K562 (cell line): ENCODE results near the gene KPNB1. TPM values are rescaled to one million over a fixed set of nuclear protein-coding genes. Genes with fewer than 3 reads are reported as not detected.
A peak's percentile ranks its signal among the peaks of the same experiment; 100 is the strongest.

Experiments
- ATAC-seq: fragments of 200-7000 bp; cut with Tn5 transposase; 3 replicates; pipeline ENCODE4 v1.9.1; 2020; ENCODE audit warnings: moderate library complexity
- BruUV-seq: library from RNA; stranded (reverse); fragments of 400-500 nt; replicated peaks from 2 replicates; lab custom pipeline; 2021; lab: Mats Ljungman, UMichigan
- CTCF ChIA-PET: fragments of 300-600 bp; formaldehyde crosslinking; extraction: SDS; loops from one replicate; lab custom pipeline; 2021; ENCODE audit warnings: low intra/inter-chr PET ratio; lab: Yijun Ruan, JAX
- POLR2A ChIA-PET: fragments of 300-600, 350-650 bp; sonication (Branson Sonifier 250); formaldehyde crosslinking; extraction: SDS; loops from one replicate; lab custom pipeline; 2021; ENCODE audit warnings: antibody characterized with exemption, inconsistent platforms; lab: Yijun Ruan, JAX
- DNase-seq, 4 experiments: peaks; one replicate each; pipeline versions ENCODE4 v3.0.0 to v3.0.0-alpha.2; 2011 to 2018; ENCODE audit warnings: low spot score in 3 of 4, mixed read lengths in 3 of 4; ENCODE audit errors: extremely low read depth in 1 of 4
- FAIRE-seq: peaks from 2 replicates; lab custom pipeline; 2011; peaks lifted over from hg19 to GRCh38; lab: Jason Lieb, UNC
- H2AFZ ChIP-seq: 2 replicates; pipeline ENCODE4 v1.6.0; 2011; ENCODE audit warnings: low read depth, low read length, control low read depth, inconsistent platforms
- H3K27ac ChIP-seq: fragments of 200-600 bp; 3 replicates; pipeline ENCODE4 v1.8.0; 2011; ENCODE audit warnings: low read depth, mild to moderate bottlenecking, control low read depth, inconsistent platforms, low read length, moderate library complexity, mixed read lengths; ENCODE audit errors: extremely low read depth
- H3K27me3 ChIP-seq, 2 experiments: fragments of 300-600 bp in 1 of 2; 2 replicates in 1 of 2; 3 replicates in 1 of 2; pipeline versions ENCODE4 v1.6.0 to v1.8.0; 2011; ENCODE audit warnings: inconsistent platforms in 2 of 2, low read length in 2 of 2, mild to moderate bottlenecking in 1 of 2, mixed read lengths in 1 of 2, moderate library complexity in 1 of 2; ENCODE audit not compliant: control insufficient read depth in 2 of 2, insufficient read depth in 2 of 2
- H3K36me3 ChIP-seq: fragments of 300-600 bp; 3 replicates; pipeline ENCODE4 v1.8.0; 2011; ENCODE audit warnings: mild to moderate bottlenecking, low read length, inconsistent platforms; ENCODE audit not compliant: control insufficient read depth, insufficient read depth
- H3K4me1 ChIP-seq, 2 experiments: fragments of 200-600 bp in 1 of 2; replicated peaks in 1 of 2; 2 replicates in 1 of 2; 3 replicates in 1 of 2; pipeline versions ENCODE4 v1.5.1 to v1.8.0; 2011; ENCODE audit warnings: inconsistent platforms in 2 of 2, low read length in 2 of 2, mild to moderate bottlenecking in 1 of 2, mixed read lengths in 1 of 2, moderate library complexity in 1 of 2; ENCODE audit not compliant: control insufficient read depth in 2 of 2, insufficient read depth in 2 of 2
- H3K4me2 ChIP-seq: 2 replicates; pipeline ENCODE4 v1.6.1; 2011; ENCODE audit warnings: low read length, control low read depth, inconsistent platforms, mixed read lengths; ENCODE audit not compliant: insufficient read depth
- H3K4me3 ChIP-seq: fragments of 200-600 bp; sonication (generic), shearing (Covaris generic); 2 replicates; pipeline ENCODE4 v1.5.1; 2016; ENCODE audit warnings: control low read depth, inconsistent platforms
- H3K79me2 ChIP-seq: fragments of 200-600 bp; 3 replicates; pipeline ENCODE4 v1.8.0; 2011; ENCODE audit warnings: low read length, inconsistent platforms; ENCODE audit not compliant: control insufficient read depth, insufficient read depth
- H3K9ac ChIP-seq, 2 experiments: 2 replicates each; pipeline versions ENCODE4 v1.6.0 to v1.6.1; 2011; ENCODE audit warnings: low read depth in 2 of 2, low read length in 2 of 2, control low read depth in 1 of 2, inconsistent platforms in 1 of 2, mild to moderate bottlenecking in 1 of 2, mixed read lengths in 1 of 2; ENCODE audit not compliant: insufficient read depth in 1 of 2
- H3K9me1 ChIP-seq: one replicate; pipeline ENCODE4 v1.6.0; 2011; ENCODE audit warnings: inconsistent platforms, mild to moderate bottlenecking, low read length, moderate library complexity; ENCODE audit not compliant: control insufficient read depth, insufficient read depth
- H3K9me3 ChIP-seq: replicated peaks from 2 replicates; pipeline ENCODE4 v1.5.1; 2011; ENCODE audit warnings: low read depth, low read length, inconsistent platforms; ENCODE audit not compliant: control insufficient read depth, insufficient read depth
- H4K20me1 ChIP-seq: replicated peaks from 2 replicates; pipeline ENCODE4 v1.6.1; 2011; ENCODE audit warnings: low read length, inconsistent platforms, mixed read lengths; ENCODE audit not compliant: control insufficient read depth, insufficient read depth
- CHCHD3 ChIP-seq: fragments of 250-450 bp; sonication (Bioruptor Pico); IDR thresholded peaks from 2 replicates; pipeline ENCODE4 v2.1.2; 2022; ENCODE audit warnings: mild to moderate bottlenecking
- ETS2 ChIP-seq: IDR thresholded peaks from 2 replicates; pipeline ENCODE4 v1.6.1; 2016; ENCODE audit warnings: borderline replicate concordance, missing genetic modification characterization, mild to moderate bottlenecking, moderate library complexity, missing compliant biosample characterization; ENCODE audit not compliant: poor library complexity, severe bottlenecking
- HDAC2 ChIP-seq: fragments of 450-650 bp; IDR thresholded peaks from 2 replicates; pipeline ENCODE4 v1.6.1; 2016; ENCODE audit warnings: mild to moderate bottlenecking
- MTA3 ChIP-seq: fragments of 450-650 bp; formaldehyde crosslinking; IDR thresholded peaks from 2 replicates; pipeline ENCODE4 v1.6.1; 2017; ENCODE audit warnings: mild to moderate bottlenecking, borderline replicate concordance
- PPARD ChIP-seq: fragments of 250-450 bp; sonication (Bioruptor Pico); IDR thresholded peaks from 2 replicates; pipeline ENCODE4 v1.8.0; 2022; ENCODE audit warnings: inconsistent platforms, mild to moderate bottlenecking, moderate library complexity
- SIN3A ChIP-seq, 2 experiments: fragments of 150-350 bp in 1 of 2; IDR thresholded peaks; 2 replicates each; pipeline ENCODE4 v1.6.1; 2011 to 2016; ENCODE audit warnings: borderline replicate concordance in 2 of 2, low read depth in 2 of 2, low read length in 2 of 2, mild to moderate bottlenecking in 2 of 2, moderate library complexity in 2 of 2; ENCODE audit not compliant: control insufficient read depth in 1 of 2
- STAT5B ChIP-seq: fragments of 250-450 bp; sonication (Bioruptor Pico); IDR thresholded peaks from 2 replicates; pipeline ENCODE4 v1.8.0; 2021; ENCODE audit warnings: mild to moderate bottlenecking, inconsistent platforms
- WGBS: fragments of 100-300 bp; shearing (Covaris generic); methylation state at CpG from one replicate; pipeline ENCODE4 v1.1.6; 2016; ENCODE audit warnings: low coverage, mixed read lengths; ENCODE audit not compliant: insufficient coverage; ENCODE audit errors: missing lambda C conversion rate; 5-methylcytosine and 5-hydroxymethylcytosine counted together
- in situ Hi-C: fragments of 300-500 bp; cut with MboI; formaldehyde crosslinking; loops from 4 replicates; pipeline ENCODE4 v1.15.0; 2018; ENCODE audit warnings: inconsistent platforms, mixed read lengths
- intact Hi-C: fragments of 100-400 bp; cut with micrococcal nuclease; formaldehyde crosslinking; loops from 2 replicates; pipeline ENCODE4 v1.14.2; 2022
- polyA plus RNA-seq, 8 experiments: library from polyadenylated mRNA; depleted of rRNA in 4 of 8; stranded (reverse) in 5 of 8; unstranded in 3 of 8; fragments of >200 nt; fragmentation: Nextera tagmentation in 2 of 8; fragmentation: Illumina TruSeq in 1 of 8; extraction: Ambion mirVana in 2 of 8; extraction: Trizol in 1 of 8; gene quantifications; 2 replicates each; pipeline versions ENCODE4 v1.2.1 to v1.2.3, GENCODE V29; 2011 to 2014; ENCODE audit warnings: inconsistent platforms in 1 of 8, missing spikeins in 1 of 8
- total RNA-seq, 7 experiments: library from RNA; depleted of rRNA in 6 of 7; stranded (reverse); fragments of >200 nt in 6 of 7; fragmentation: Illumina TruSeq in 2 of 7; extraction: Trizol in 2 of 7; gene quantifications; 2 replicates each; pipeline versions ENCODE4 v1.2.1 to v1.2.3, GENCODE V29; 2011 to 2021; ENCODE audit warnings: low replicate concordance in 1 of 7
- TF ChIP-seq, protein P1 (sequence below), 2 experiments: IDR thresholded peaks; 2 replicates each; pipeline ENCODE4 v1.6.1; 2012; ENCODE audit warnings: improper control_type of control experiment in 2 of 2, low read depth in 2 of 2, low read length in 2 of 2, borderline replicate concordance in 1 of 2
- TF ChIP-seq, protein P2 (sequence below), 2 experiments: fragments of 450-650 bp in 1 of 2; sonication (generic) in 1 of 2; formaldehyde crosslinking in 1 of 2; IDR thresholded peaks; 2 replicates each; pipeline versions ENCODE4 v1.7.1 to v1.9.0; 2016 to 2022; ENCODE audit warnings: inconsistent platforms in 1 of 2, mild to moderate bottlenecking in 1 of 2, missing genetic modification reagents in 1 of 2

Gene KPNB1
- total and polyA plus RNA-seq, 9 of the 15 experiments (the other 6 are each of a cell fraction or from before 2014, with no cell fraction given): 154 to 622 (median 354) TPM

DNA sequence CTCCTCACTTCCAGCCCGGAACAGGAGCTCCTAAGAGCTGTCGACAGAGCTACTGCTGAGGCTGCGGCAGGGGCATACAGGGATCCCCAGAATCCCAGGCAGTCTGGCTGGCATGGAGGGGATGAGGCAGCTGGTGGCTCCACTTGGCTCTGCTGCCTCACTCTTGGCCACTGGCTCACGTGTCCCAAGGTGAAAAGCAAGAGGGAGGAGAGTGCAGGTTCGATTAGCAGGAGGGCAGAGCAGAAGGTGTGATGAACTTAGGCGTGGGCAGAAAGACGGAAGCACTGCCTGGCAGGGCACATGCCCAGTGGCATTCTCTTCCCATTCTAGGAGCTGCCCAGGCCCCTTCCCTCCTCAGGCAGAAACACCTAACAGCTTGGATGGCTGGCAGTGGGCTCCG, 72.0 kb downstream of the KPNB1 start:
- H2AFZ ChIP-seq: no peak overlapping the region
- CTCF ChIA-PET: no interaction called here
- no peak for FAIRE-seq
- TF ChIP-seq CHCHD3 (CRISPR knock-in tag) (no peak), MTA3 (no peak), ETS2 (tag) (no peak), STAT5B (CRISPR knock-in tag) (no peak), HDAC2 (no peak), PPARD (no peak), SIN3A (IDR thresholded peaks at IDR 0.05; ENCODE audit: borderline replicate concordance in 2 of 2, control insufficient read depth in 1 of 2, low read depth in 2 of 2, low read length in 2 of 2) (no peak)
- TF ChIP-seq, protein P1, sequence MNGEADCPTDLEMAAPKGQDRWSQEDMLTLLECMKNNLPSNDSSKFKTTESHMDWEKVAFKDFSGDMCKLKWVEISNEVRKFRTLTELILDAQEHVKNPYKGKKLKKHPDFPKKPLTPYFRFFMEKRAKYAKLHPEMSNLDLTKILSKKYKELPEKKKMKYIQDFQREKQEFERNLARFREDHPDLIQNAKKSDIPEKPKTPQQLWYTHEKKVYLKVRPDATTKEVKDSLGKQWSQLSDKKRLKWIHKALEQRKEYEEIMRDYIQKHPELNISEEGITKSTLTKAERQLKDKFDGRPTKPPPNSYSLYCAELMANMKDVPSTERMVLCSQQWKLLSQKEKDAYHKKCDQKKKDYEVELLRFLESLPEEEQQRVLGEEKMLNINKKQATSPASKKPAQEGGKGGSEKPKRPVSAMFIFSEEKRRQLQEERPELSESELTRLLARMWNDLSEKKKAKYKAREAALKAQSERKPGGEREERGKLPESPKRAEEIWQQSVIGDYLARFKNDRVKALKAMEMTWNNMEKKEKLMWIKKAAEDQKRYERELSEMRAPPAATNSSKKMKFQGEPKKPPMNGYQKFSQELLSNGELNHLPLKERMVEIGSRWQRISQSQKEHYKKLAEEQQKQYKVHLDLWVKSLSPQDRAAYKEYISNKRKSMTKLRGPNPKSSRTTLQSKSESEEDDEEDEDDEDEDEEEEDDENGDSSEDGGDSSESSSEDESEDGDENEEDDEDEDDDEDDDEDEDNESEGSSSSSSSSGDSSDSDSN (IDR thresholded peaks at IDR 0.05; ENCODE audit: borderline replicate concordance in 1 of 2, low read depth in 2 of 2, low read length in 2 of 2): no peak
- TF ChIP-seq, protein P2, sequence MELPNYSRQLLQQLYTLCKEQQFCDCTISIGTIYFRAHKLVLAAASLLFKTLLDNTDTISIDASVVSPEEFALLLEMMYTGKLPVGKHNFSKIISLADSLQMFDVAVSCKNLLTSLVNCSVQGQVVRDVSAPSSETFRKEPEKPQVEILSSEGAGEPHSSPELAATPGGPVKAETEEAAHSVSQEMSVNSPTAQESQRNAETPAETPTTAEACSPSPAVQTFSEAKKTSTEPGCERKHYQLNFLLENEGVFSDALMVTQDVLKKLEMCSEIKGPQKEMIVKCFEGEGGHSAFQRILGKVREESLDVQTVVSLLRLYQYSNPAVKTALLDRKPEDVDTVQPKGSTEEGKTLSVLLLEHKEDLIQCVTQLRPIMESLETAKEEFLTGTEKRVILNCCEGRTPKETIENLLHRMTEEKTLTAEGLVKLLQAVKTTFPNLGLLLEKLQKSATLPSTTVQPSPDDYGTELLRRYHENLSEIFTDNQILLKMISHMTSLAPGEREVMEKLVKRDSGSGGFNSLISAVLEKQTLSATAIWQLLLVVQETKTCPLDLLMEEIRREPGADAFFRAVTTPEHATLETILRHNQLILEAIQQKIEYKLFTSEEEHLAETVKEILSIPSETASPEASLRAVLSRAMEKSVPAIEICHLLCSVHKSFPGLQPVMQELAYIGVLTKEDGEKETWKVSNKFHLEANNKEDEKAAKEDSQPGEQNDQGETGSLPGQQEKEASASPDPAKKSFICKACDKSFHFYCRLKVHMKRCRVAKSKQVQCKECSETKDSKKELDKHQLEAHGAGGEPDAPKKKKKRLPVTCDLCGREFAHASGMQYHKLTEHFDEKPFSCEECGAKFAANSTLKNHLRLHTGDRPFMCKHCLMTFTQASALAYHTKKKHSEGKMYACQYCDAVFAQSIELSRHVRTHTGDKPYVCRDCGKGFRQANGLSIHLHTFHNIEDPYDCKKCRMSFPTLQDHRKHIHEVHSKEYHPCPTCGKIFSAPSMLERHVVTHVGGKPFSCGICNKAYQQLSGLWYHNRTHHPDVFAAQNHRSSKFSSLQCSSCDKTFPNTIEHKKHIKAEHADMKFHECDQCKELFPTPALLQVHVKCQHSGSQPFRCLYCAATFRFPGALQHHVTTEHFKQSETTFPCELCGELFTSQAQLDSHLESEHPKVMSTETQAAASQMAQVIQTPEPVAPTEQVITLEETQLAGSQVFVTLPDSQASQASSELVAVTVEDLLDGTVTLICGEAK (IDR thresholded peaks at IDR 0.05): no peak
- TF ChIP-seq, protein P2 (CRISPR knock-in tag; IDR thresholded peaks at IDR 0.05): no peak

More for the DNA sequence above, 72.0 kb downstream of the KPNB1 start:
- peaks cover 25 to 40% of the 10 kb centered on the region in 2 experiments for H3K4me1 ChIP-seq
- ATAC-seq (no peak), DNase-seq (no peak)
- H3K36me3 ChIP-seq: no peaks in the 10 kb centered on the region
- no peaks in the 10 kb centered on the region for H3K79me2 ChIP-seq
- peak overlapping the region in 1 of 2 experiments; percentile 50; a peak in 1 of 4 replicates for H3K9ac ChIP-seq
- peaks cover 20 to 69% of the 10 kb centered on the region in 2 experiments; a peak in 4 of 5 replicates for H3K27me3 ChIP-seq
- in situ Hi-C loops: no loop called here
- peaks cover 3% of the 10 kb centered on the region for H4K20me1 ChIP-seq
- POLR2A ChIA-PET: no interaction called here
- H3K9me3 ChIP-seq: no peaks in the 10 kb centered on the region
- no peak overlapping the region for H3K4me3 ChIP-seq
- H3K27ac ChIP-seq: no peak overlapping the region
- no peaks in the 10 kb centered on the region for H3K9me1 ChIP-seq
- no TSS peak for BruUV-seq
- no peak overlapping the region for H3K4me2 ChIP-seq
- WGBS: 7% methylated on average over 8 of the region's 8 CpGs
- intact Hi-C loops: no loop called here
